H1 (cell line): ENCODE measurements around the gene CHD9NB. TPM values are rescaled to one million over a fixed set of nuclear protein-coding genes. Genes with fewer than 3 reads are reported as not detected.

Experiments
- BCL11A ChIP-seq, 2 experiments: IDR thresholded peaks; one replicate each; pipeline ENCODE4 v1.6.1; 2011; ENCODE audit warnings: low read depth in 2 of 2, low read length in 2 of 2, mild to moderate bottlenecking in 2 of 2
- CREB1 ChIP-seq: IDR thresholded peaks from 2 replicates; pipeline ENCODE4 v1.6.1; 2012; ENCODE audit warnings: inconsistent platforms
- CTBP2 ChIP-seq: IDR thresholded peaks from 2 replicates; pipeline ENCODE4 v1.7.0; 2011; ENCODE audit warnings: borderline replicate concordance, mild to moderate bottlenecking, moderate library complexity, mixed read lengths, low read length; ENCODE audit not compliant: insufficient read depth, insufficient read length
- E2F6 ChIP-seq: IDR thresholded peaks from 2 replicates; pipeline ENCODE4 v1.6.1; 2012; ENCODE audit warnings: inconsistent platforms
- HDAC2 ChIP-seq, 2 experiments: fragments of 300-600 bp in 1 of 2; sonication (generic) in 1 of 2; IDR thresholded peaks; 2 replicates each; pipeline ENCODE4 v1.6.1; 2011 to 2012; ENCODE audit warnings: low read depth in 2 of 2, low read length in 2 of 2, mild to moderate bottlenecking in 2 of 2, moderate library complexity in 2 of 2, borderline replicate concordance in 1 of 2, inconsistent platforms in 1 of 2
- JUND ChIP-seq: IDR thresholded peaks from 2 replicates; pipeline ENCODE4 v1.6.1; 2011; ENCODE audit warnings: mild to moderate bottlenecking, improper control_type of control experiment, low read length
- KDM4A ChIP-seq: IDR thresholded peaks from one replicate; pipeline ENCODE4 v1.7.1; 2012; ENCODE audit warnings: low read depth, mild to moderate bottlenecking, moderate library complexity, low read length, inconsistent platforms; ENCODE audit not compliant: severe bottlenecking
- POLR2A ChIP-seq, 2 experiments: IDR thresholded peaks; 1 replicate in 1 of 2; 2 replicates in 1 of 2; pipeline ENCODE4 v1.6.1; 2011; ENCODE audit warnings: low read depth in 2 of 2, low read length in 2 of 2, mild to moderate bottlenecking in 2 of 2; ENCODE audit errors: control extremely low read depth in 1 of 2
- RFX5 ChIP-seq: IDR thresholded peaks from 2 replicates; pipeline ENCODE4 v1.6.1; 2011; ENCODE audit warnings: low read depth, low read length, improper control_type of control experiment, borderline replicate concordance
- RNF2 ChIP-seq: fragments of 200-900, 300-1000 bp; sonication (generic); IDR thresholded peaks from 2 replicates; pipeline ENCODE4 v1.7.1; 2016; ENCODE audit warnings: borderline replicate concordance, low read depth, mild to moderate bottlenecking, antibody characterized with exemption, low read length; ENCODE audit not compliant: poor library complexity, severe bottlenecking; ENCODE audit errors: missing control alignments
- SIN3A ChIP-seq, 2 experiments: IDR thresholded peaks in 1 of 2; conservative IDR thresholded peaks in 1 of 2; 2 replicates each; pipeline ENCODE4 v1.6.1; 2011 to 2012; ENCODE audit warnings: low read length in 2 of 2, improper control_type of control experiment in 1 of 2, low read depth in 1 of 2, mild to moderate bottlenecking in 1 of 2
- TAF7 ChIP-seq: optimal IDR thresholded peaks from 2 replicates; pipeline ENCODE3; 2011; ENCODE audit warnings: low read depth, mild to moderate bottlenecking, inconsistent platforms, low read length, moderate library complexity, borderline replicate concordance
- TBP ChIP-seq: IDR thresholded peaks from 2 replicates; pipeline ENCODE4 v1.6.1; 2011; ENCODE audit warnings: low read depth, low read length, improper control_type of control experiment
- ZNF274 ChIP-seq: IDR thresholded peaks from 2 replicates; pipeline ENCODE4 v1.7.0; 2012; ENCODE audit warnings: low read length, borderline replicate concordance; ENCODE audit errors: extremely low read depth
- polyA plus RNA-seq, 7 experiments: library from polyadenylated mRNA; depleted of rRNA in 3 of 7; stranded (reverse) in 5 of 7; unstranded in 2 of 7; fragments of >200 nt in 5 of 7; fragments of 200-250 nt in 2 of 7; gene quantifications; 1 replicate in 5 of 7; 2 replicates in 1 of 7; 4 replicates in 1 of 7; pipeline versions ENCODE4 v1.2.1 to v1.2.3, GENCODE V29; 2011 to 2013; ENCODE audit warnings: missing spikeins in 2 of 7, mixed read lengths in 2 of 7
- total RNA-seq: library from RNA; stranded (reverse); fragmentation: NEBNext Ultra II Directional; extraction: Animal tissue kit (Norgen Biotek cat#: 25700); gene quantifications from 2 replicates; pipeline ENCODE4 v1.2.1, GENCODE V29; 2021
- TF ChIP-seq, protein P1 (sequence below): IDR thresholded peaks from 2 replicates; pipeline ENCODE4 v1.6.1; 2011; ENCODE audit warnings: low read length, improper control_type of control experiment

CHD9NB gene
- total and polyA plus RNA-seq, 2 of the 8 experiments (the other 6 are each of a cell fraction or from before 2014, with no cell fraction given), result 4.5 to 5.9 TPM

- TF ChIP-seq E2F6, result peak; percentile 90
- TF ChIP-seq JUND, result peak; percentile 41
- TF ChIP-seq, protein P1, sequence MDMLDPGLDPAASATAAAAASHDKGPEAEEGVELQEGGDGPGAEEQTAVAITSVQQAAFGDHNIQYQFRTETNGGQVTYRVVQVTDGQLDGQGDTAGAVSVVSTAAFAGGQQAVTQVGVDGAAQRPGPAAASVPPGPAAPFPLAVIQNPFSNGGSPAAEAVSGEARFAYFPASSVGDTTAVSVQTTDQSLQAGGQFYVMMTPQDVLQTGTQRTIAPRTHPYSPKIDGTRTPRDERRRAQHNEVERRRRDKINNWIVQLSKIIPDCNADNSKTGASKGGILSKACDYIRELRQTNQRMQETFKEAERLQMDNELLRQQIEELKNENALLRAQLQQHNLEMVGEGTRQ, result peak; percentile 73
- TF ChIP-seq HDAC2 (IDR thresholded peaks at IDR 0.05; ENCODE audit: borderline replicate concordance in 1 of 2, low read depth in 2 of 2, low read length in 2 of 2), result 0 out of 4 replicates have a peak, but pooled peaks of 1 of the 2 experiments have one; percentile 41
- no peak for TF ChIP-seq ZNF274
- peak; percentile 32 to 92; a peak in 1 of 4 replicates for TF ChIP-seq SIN3A (conservative IDR thresholded peaks at IDR 0.05 in 1 of 2, IDR thresholded peaks at IDR 0.05 in 1 of 2; ENCODE audit: low read depth in 1 of 2, low read length in 2 of 2)
- TF ChIP-seq BCL11A (IDR thresholded peaks at IDR 0.05; ENCODE audit: low read depth in 2 of 2, low read length in 2 of 2), result no peak
- 0 out of 2 replicates have a peak, but pooled peaks have one; percentile 37 for TF ChIP-seq TBP
- TF ChIP-seq RFX5, result no peak
- no peak for TF ChIP-seq TAF7
- TF ChIP-seq CREB1, result peak; percentile 62
- TF ChIP-seq RNF2, result peak; percentile 52
- TF ChIP-seq POLR2A (IDR thresholded peaks at IDR 0.05; ENCODE audit: control extremely low read depth in 1 of 2, low read depth in 2 of 2, low read length in 2 of 2), result peak in 1 of 2 experiments; percentile 44; a peak in 2 of 3 replicates
- peak; percentile 58 for TF ChIP-seq KDM4A
- no peak for TF ChIP-seq CTBP2
Observed at GRCh38 chr16:53054670-53055485, 2.2 kb upstream of the CHD9NB start, which contains the start of gene CHD9 (continued).
